Right hindlimb (tissue), 1 donor: ENCODE data around the gene STOML1.
"Not testable (repeated sequence)": the region's sequence is repeated elsewhere in the genome, so short reads cannot be mapped to it uniquely, and the experiment has no call there.

Source experiments
- DNase-seq: peaks from one replicate; pipeline ENCODE4 v3.0.0-alpha.2; 2018

STOML1 gene

DNA sequence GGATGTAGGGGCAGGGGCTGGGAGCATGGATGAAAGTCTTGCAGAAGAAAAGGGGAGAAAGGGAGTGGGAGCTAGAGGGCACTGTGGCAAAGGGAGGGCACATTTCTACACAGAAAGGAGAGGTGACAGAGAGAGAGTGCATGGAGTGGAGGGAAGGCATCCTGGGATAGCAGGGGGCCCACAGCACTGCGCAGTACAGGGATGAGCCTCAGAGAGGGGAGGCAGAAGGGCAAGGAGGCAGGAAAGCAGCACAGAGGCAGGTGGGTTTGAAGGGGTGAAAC, 5.4 kb downstream of the STOML1 start:
- no peak for DNase-seq

DNA sequence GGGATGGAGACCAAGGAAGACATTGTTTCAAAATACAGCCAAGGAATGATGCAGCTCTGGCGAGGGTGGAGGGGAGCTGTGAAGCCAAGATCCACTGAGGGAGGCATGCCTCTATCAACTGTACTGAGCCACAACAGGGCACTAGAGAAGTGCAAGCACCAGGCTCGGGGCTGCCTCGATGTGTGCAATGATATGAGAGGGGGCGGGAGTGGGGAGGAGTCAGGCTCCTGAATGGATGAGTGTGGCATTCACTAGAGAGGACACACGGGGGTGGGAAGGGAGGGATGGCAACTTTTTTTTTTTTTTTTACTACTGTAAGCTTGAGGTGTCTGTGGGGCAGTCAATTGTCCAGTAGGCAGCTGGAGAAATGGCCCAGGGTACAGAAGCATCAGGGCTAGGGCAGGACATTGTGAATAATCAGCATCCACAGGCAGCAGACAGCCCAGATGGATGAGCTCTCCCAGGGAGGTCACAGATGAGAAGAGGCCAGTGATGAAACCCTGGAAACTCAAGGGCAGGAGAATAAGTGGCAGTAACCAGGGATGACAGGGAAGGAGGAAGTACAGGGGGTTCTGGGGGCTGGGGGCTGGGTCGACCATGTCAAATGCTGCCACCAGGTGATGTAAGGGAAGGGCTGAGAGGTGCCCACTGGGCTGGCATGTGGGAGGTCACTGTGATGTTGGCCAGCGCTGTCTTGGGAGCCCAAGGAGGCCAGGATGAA, 5.9 kb downstream of the STOML1 start:
- DNase-seq = no peak

DNA sequence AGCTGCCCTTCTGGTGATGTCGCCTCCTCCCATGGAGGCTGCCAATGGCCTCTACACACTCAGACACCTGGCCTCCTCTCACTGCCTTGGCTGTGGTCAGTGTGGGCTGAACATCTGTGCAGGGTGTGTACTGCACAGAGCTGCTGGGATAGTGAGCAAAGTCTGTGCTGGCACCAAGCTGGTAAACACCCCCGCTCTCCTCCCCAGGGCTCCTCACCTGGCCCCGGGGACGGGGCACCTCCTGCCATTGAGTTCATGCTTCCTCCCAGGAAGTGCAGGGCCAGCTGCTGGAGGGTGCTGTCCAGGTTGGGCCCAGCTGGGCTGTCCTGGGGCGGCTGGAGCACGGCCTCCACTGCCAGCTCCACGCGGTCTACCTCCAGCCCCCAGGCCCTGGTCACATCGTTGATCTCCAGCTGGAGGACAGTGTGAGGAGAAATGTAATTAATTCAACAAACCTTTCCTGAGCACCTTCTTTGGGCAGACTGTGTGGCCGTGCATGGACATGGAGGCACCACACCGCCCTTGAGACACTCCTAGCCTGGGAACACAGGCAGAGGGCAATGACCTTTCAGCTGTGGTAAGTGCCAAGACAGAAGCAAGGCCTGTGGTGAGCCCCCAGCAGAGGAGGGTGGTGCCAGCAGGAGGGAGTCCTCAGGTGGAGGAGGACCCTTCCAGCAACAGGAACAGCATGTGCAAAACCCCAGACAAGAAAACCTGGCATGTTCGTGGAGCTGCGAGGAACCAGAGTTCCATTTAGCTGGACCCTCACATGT, 6.8 kb downstream of the STOML1 start:
- DNase-seq = no peak

DNA sequence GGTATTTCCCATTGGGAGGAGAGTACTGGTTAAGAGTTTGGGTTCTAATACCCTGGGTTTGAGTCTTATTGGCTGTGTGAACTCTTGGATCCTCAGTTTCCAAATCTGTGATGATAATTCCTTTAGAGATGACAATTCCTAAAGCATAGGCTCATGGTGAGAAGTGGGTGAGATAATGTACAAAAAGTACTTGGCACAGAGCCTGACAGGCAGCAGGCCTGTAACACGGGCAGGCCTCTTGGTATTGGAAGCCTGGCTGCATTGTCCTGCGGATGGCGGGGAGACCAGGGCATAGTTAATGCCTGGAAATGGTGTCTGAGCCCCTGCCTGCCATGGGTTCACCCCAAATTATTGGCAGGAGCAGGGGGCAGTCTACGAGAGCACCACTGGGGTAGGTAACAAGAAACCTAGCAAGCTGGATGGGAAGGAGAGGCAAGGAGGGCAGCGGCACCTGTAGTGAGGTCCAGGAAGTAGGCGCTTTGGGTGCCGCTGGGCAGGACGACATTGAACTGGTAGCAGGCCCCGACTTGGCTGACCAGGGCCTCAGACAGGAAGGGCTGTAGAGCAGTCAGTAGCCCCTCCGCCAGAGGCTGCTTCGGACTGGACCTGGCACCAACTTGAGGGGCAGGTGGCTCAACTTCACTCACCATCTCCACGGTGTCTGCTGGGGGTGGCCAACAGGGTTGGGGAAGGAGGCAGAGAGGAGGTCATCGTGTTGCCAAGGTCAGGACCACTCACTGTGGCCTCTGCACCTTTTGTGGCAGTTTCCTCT, 7.7 kb downstream of the STOML1 start:
- no peak for DNase-seq

DNA sequence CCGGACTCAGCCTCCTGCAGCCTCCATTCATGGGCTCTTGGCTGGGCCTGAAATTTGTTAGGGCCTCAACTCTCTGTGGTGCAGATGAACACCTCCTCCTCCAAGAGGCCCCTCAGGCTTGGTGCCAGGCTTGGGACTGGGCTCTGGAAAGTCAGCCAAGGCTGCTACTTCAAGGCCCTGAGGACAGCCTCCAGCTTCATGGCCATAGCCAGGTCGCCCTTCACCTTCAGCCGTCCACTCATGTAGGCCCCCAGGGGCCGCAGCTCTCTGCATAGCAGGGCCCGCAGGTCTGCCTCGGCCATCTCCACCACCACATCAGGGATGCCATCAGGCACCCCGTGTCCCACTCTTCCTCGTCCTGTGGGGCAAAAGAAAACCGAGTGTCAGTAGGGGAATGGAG, 8.3 kb downstream of the STOML1 start:
- DNase-seq = no peak

DNA sequence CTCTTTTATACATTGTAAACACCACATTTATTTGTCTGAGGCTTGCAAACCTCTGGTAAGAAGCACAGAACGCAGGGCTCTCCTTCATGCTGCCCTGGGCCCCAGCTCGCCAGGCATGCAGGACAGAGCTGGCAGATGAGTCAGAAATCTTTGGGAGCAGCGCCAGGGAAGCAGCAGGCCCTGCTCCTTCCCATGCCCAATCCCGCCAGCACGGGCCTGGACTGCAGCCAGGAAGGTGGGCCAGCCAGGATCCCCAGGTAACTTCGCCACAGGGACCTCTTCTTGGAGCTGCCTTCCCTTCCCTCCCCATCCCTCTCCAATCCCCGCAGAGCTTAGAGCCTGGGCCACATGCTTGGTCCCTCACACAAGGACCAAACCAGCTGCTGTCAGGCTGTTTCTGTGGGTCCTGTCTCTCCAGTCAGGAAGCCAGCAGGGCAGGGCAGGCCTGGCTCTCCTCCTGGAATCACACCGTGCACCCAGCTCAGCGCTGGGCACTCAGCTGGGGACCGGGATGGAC, 8.8 kb downstream of the STOML1 start:
- peak; percentile 62 for DNase-seq

DNA sequence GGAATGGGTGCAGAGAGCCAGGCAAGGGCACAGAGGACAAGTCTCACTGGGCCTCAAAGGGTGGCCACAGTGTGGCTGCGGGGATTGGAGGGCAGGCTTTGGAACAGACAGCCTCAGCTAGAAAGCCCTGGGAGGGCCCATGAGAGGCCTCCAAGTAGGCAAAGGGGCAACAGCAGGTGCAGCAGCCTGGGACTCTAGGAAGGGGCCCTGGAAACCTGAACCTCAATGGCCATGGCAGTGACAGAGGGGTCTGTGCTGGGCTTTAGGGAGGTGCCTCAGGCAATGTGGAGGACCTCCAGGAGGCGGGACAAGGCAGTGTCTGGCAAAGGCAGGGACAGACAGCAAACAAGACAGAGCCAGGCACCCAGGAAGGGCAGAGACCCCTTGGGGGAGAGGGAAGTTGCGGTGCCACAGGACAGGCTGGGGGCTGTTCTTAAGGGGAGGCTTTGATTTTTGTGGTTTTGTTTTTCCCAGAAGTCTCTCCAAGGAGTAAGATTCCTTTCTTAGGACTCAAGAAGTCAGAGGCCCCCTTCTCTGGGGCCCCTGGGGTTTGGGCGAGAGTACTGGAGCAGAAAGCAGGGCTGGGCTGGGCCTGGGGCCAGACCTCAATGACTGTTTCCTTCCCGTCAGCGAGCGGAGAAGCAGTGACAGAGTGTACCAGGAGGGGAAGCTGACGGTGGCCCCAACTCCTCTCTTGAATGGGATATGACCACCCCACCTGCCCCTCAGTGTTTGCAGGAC, 9.7 kb downstream of the STOML1 start:
- DNase-seq = peak; percentile 91

DNA sequence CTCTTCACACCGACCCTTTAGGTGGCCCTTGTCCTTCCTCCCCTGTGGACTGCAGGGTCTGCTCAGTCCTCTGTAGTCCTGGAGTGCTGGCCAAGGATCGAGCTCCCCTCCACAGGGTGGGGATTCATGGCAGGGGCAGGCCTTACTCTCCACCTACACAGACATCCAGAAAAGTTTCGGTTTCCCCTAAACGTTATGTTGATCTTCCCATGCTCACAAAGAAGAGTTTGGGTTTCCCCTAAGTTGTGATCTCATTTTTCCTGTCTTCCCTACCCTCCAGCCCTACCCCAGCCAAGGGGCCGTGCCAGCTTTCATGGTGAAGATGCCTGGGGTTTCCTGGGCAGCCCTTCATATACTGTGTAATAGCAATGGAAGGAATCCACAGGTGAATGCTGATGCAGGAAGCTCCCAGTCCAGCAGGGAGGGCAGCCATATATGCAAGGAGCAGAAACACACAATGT, 10.3 kb downstream of the STOML1 start:
- DNase-seq = no peak

DNA sequence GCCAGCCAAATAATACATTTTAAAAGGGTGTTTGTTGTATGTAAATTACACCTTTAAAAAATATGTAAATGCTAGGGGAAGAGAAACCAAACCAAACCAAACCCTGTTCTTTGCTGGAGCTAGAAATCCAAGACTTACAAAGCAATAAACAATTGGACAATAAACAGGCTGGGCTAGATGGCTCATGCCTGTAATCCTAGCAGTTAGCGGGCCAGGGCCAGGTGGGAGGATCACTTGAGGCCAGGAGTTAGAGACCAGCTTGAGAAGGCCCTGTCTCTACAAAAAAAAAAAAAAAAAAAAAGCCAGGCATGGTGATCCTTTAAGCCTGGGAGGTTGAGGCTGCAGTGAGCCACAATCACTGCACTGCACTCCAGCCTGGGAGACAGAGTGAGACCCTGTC, 12.5 kb downstream of the STOML1 start:
- DNase-seq = no peak

DNA sequence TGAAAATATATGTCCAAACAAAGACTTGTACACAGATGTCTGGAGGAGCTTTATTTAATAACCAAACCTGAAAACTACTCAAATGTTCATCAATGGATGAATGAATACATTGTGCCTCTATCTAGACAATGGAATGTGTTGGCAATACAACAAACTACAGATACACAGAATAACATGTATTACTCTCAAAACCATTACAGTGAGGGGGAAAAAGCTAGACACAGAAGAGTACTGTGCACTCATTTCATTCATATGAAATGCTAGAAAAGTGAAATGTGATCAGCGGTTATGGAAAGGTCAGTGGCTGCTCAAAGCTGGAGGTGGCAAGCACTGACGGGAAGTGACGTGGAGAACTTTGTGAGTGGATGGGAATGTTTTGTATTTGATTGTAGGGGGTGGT, 13.2 kb downstream of the STOML1 start:
- DNase-seq = no peak

DNA sequence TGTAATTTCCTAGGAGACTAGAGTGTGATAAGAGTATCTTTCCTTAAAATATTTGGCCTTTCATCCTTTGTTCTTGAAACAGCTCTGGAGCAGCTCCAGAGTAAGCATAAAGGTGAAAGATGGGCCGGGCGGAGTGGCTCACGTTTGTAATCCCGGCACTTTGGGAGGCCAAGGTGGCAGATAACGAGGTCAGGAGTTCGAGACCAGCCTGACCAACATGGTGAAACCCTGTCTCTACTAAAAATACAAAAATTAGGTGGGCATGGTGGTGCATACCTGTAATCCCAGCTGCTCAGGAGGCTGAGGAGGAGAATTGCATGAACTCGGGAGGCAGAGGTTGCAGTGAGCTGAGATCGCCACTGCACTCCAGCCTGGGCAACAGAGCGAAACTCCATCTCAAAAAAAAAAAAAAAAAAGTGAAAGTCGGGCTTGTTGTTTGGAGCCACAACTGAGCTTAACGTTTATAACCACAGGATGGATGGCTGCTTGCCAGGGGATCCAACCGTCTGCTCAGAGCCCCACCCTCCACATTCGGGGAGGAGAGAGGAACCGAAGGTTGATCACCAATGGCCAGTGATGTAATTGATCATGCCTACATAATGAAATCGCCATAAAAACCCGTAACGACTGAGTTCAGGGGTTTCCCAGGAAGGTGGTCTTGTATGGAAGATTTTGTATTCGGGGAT, 16.5 kb downstream of the STOML1 start:
- DNase-seq = not testable (repeated sequence)

DNA sequence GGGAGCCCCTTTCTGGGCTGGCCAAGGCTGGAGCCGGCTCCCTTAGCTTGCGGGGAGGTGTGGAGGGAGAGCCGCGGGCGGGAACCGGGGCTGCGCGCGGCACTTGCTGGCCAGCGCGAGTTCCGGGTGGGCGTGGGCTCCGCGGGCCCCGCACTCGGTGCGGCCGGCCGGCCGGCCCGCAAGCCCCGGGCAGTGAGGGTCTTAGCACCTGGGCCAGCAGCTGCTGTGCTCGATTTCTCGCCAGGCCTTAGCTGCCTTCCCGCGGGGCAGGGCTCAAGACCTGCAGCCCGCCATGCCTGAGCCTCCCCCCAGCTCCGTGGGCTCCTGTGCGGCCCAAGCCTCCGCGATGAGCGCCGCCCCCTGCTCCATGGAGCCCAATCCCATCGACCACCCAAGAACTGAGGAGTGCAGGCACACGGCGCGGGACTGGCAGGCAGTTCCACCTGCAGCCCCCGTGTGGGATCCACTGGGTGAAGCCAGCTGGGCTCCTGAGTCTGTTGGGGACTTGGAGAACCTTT, 18.4 kb downstream of the STOML1 start:
- DNase-seq = not testable (repeated sequence)

DNA sequence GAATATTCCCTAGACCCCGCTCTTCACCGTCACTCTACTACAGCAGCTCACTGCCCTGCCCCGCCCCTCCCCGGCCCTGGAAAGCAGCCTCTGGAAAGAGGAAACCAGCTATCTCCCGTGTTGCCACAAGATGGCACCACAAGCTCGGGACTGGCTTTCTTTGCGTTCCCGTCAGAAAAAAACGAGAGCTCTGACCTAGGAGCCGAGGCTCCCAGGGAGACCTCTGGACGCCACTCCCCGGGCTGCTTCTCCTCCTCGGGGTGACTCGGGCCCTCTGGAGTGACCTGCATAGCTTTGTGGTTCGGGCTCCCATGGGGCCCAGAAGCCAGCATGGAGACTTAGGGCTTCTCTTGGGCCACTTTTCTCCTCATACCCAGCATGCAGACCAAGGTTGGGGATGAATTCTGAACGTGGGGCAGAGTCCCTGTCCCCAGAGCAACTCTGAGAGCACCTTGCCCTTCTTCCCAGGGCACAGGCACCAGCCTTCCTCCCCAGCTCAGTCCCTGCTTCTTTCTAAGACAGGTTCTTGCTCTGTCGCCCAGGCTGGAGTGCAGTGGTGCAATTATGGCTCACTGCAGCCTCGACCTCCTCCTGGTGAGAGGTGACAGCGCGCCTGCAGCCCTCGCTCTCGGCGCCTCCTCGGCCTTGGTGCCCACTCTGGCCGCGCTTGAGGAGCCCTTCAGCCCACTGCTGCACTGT, 19.0 kb downstream of the STOML1 start:
- peak; percentile 92 for DNase-seq

DNA sequence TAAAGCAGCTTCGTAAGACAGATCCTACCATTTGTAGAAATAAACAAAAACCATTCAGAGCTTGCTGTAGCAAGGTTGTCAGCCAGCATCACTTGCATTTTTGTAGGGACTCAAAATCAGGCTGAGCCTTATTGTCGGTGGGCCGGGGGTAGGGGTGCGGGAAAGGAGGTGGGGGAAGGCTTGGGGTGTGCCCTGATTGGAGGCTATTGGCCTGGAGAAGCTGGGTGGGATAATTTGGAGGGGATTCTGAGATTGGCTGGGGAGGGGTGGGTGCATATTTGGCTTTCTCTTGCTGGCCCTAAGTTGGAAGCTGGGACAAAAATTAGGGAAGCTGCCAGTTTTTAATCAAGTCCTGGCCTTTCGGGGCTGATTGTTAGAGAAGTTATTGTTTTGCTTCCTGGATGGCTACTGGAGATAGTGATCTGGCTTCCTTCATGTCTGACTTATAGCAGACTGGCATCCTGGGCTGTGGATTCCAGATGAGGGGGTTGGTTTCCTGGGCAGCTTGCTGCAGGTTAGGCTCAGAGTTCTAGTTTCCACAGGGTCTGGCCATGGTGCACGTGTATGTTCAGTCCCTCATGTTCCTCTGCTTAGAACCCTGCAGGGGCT, 22.8 kb downstream of the STOML1 start:
- DNase-seq = peak; percentile 17

DNA sequence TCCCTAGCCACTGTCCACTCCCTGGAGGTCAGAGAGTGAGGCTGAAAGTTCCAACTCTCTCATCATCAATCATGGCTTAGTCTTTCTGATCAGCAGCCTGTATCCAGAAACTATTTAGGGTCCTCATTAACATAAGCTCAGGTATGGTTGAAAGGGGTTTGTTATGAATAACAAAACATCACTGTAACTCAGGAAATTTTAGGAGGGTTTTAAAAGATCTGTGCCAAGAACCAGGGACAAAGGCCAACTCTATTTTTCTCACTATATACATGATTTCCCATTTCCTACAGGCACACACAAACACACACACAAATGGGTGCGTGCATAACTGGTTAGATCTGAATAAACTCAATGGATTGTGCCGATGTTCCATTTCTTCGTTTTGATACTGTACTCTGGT, 23.6 kb downstream of the STOML1 start:
- DNase-seq = no peak

DNA sequence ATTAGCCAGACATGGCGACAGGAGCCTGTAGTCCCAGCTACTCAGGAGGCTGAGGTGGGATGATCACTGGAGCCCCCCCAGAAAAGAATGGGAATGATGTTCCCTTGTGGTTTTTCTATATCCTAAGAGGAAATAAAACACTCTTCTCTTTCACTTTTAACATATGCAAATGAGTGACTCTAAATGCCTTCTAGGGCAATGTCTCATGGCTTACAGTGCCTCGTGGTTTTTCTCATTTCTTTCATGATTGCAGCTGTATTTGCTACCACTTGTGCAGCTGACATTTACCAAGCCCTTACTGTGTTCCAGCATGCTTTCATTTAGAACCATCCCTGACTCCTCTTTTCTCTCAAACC, 26.4 kb downstream of the STOML1 start:
- DNase-seq = peak; percentile 11

DNA sequence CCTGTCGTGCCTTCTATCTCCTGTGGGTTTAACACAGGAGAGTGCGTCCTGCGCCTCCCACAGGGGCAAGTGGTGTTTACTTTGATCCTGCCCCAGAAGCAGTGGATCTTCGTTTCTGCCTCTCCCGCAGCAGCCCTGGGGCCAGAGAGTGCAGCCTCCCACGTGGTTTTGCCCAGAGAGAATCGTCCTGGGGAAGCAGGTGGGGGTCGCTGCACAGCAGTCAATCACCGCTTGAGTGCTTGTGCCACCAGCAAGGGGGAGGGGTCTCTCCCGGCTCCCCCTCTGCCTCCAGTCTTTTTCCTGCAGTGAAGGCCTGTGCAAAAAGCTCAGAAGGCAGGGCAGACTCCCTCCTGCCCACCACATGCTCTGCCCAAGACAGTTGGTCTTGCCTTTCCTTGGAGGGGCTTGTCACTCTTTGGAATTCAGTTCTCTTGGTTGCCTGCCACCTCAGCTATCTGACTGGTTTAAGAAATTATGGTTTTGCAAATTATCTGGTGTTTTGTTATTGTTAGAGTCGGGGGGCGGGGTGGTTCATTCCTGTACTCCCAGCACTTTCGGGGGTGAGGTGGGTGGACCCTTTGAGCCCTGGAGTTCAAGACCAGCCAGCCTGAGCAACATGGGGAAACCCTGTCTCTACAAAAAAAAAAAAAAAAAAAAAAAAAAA, 26.9 kb downstream of the STOML1 start:
- peak; percentile 20 for DNase-seq

DNA sequence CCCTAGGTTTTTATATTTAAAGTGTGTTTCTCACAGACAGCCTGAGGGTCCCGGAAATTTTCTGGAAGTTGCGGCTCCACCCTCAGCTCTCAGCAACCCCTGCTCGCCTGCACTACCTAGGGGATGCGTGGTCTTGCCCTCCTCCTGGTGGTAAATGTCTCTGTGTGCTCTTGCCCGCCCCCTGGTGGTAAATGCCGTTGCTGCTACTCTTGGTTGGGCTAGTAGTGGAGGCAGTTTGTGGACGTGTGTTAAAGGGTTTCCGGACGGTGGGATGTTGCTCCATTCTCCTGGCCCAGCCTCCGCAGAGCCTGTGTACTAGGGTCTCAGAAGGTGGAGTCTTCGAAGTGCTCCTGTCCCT, 27.4 kb downstream of the STOML1 start:
- peak; percentile 71 for DNase-seq

DNA sequence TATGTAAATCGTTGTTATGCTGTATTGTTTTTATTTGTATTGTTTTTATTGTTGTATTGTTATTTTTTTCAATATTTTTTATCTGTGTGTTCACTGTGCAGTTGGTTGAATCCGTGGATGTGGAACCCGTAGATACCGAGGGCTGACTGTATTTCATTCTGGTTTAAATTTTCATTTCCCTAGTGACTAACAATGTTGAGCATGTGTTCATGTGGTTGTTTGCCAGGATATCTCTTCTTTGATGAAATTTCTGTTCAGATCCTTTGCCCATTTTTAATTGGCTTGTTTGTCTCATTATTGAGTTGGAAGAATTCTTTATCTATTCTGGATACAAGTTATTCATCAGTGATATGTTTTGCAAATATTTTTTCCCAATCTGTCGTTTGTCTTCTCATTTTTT, 29.7 kb downstream of the STOML1 start:
- no peak for DNase-seq

DNA sequence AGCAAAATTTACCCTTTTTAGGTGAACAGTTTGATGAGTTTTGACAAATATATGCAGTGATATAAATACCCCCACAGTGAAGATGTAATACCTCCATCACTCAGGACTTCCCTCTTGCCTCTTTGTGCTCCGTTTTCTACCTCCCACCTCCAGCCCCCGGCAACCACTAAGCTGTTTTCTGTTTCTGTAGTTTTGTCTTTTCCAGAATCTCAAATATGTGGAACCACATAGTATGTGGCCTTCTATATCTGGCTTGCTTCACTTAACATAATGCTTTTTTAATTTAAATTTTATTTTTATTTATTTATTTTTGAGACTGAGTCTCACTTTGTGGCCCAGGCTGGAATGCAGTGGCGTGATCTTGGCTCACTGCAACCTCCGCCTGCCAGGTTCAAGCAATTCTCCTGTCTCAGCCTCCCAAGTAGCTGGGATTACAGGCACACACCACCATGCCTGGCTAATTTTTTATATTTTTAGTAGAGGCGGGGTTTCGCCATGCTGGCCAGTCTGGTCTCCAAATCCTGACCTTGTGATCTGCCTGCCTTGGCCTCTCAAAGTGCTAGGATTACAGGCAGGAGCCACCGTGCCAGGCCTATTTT, 31.5 kb downstream of the STOML1 start:
- peak; percentile 6 for DNase-seq
